ENCODE measurements around the gene MYO5C. TPM values are rescaled to one million over a fixed set of nuclear protein-coding genes. Genes with fewer than 3 reads are reported as not detected.

The MYO5C gene
- total and polyA plus RNA-seq, 2 of the 13 experiments (the other 11 are each of a cell fraction or from before 2014, with no cell fraction given): 15.7 to 23.7 TPM

- Histone ChIP-seq H3K9me3 (ENCODE audit: low read length) (no peaks in the 10 kb centered on the region), H4K20me1 (ENCODE audit: insufficient read depth, low read length) (no peaks in the 10 kb centered on the region), H3K9ac (ENCODE audit: insufficient read depth, low read depth, low read length) (no peak overlapping the region), H3K4me3 (replicated peaks in 1 of 3; ENCODE audit: insufficient read depth in 1 of 3, low read depth in 2 of 3, low read length in 3 of 3) (no peak overlapping the region), H3K4me1 (ENCODE audit: insufficient read depth, low read length) (peaks cover 21% of the 10 kb centered on the region), H3K79me2 (ENCODE audit: insufficient read depth, low read length) (no peaks in the 10 kb centered on the region), H3K4me2 (ENCODE audit: low read depth, low read length) (no peak overlapping the region), H3K36me3 (replicated peaks in 1 of 2; ENCODE audit: control insufficient read depth in 1 of 2, insufficient read depth in 2 of 2, low read length in 2 of 2) (peaks cover 0 to 13% of the 10 kb centered on the region in 2 experiments; a peak in 2 of 5 replicates), H2AFZ (ENCODE audit: low read length) (no peak overlapping the region), H3K27me3 (ENCODE audit: control insufficient read depth in 1 of 2, insufficient read depth in 2 of 2, low read length in 2 of 2) (no peaks in the 10 kb centered on the region), H3K27ac (ENCODE audit: extremely low read length, insufficient read depth, low read length) (no peak overlapping the region)
- DNase-seq (ENCODE audit: low spot score): no peak
- 98% methylated on average over 3 of the region's 3 CpGs for WGBS (ENCODE audit: low lambda C conversion rate)
- in situ Hi-C loops (cut with HindIII; ENCODE audit: extremely low pct_ligation_motif_present, low pct_unique_long_range_greater_than_20kb) (no loop called here), intact Hi-C loops (cut with micrococcal nuclease; ENCODE audit: unreplicated experiment) (no loop called here)
- FAIRE-seq: no peak
- CTCF ChIA-PET (ENCODE audit: low intra/inter-chr PET ratio, low total read pairs): no interaction called here
- BruUV-seq (replicated peaks): no TSS peak
- POLR2A ChIA-PET: interaction anchor here (0.7 kb wide), 1 partner anchor 20 kb away, joined by 3 read pairs; no protein-coding TSS in a partner anchor
- ATAC-seq: no peak
- TF ChIP-seq ZNF878 (CRISPR knock-in tag; IDR thresholded peaks at IDR 0.05) (no peak), ZNF761 (CRISPR knock-in tag; conservative IDR thresholded peaks at IDR 0.05) (no peak), ZNF292 (CRISPR knock-in tag; IDR thresholded peaks at IDR 0.05; ENCODE audit: borderline replicate concordance, low read depth) (no peak), RELA (CRISPR knock-in tag; IDR thresholded peaks at IDR 0.05) (no peak), ZNF720 (CRISPR knock-in tag; IDR thresholded peaks at IDR 0.05) (no peak), ZMAT3 (CRISPR knock-in tag; conservative IDR thresholded peaks at IDR 0.05) (no peak), ZNF317 (CRISPR knock-in tag; IDR thresholded peaks at IDR 0.05) (no peak), MYNN (CRISPR knock-in tag; IDR thresholded peaks at IDR 0.05; ENCODE audit: low read depth) (no peak), ZNF382 (CRISPR knock-in tag; IDR thresholded peaks at IDR 0.05; ENCODE audit: borderline replicate concordance) (no peak), PRDM10 (CRISPR knock-in tag; IDR thresholded peaks at IDR 0.05; ENCODE audit: low read depth) (no peak), TERF1 (CRISPR knock-in tag; IDR thresholded peaks at IDR 0.05) (no peak), EED (CRISPR knock-in tag; IDR thresholded peaks at IDR 0.05) (no peak)
Measured at GRCh38 chr15:52159645-52160044, 136.0 kb downstream of the MYO5C start.
